Measurements from ENCODE around the gene SAMHD1.

DNA sequence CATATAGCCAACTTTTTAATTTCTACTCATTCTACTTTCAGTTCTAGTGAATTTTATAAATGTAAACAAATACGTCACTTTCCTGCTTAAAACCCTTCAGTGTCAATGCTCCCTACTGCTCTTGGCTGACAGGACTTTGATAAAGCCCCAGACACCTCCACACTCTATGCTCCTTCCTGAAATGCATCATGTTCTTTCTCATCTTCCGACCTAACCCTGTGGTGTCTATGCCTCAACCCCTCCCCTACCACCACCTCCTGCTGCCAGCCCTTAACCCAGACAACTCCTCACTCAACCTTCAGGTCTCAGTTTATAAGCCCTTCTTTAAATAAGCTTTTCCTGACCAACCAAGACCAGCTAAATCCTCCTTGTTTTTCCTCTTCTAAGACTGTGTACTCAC is 56.5 kb downstream of the SAMHD1 start:
- TF ChIP-seq GATA2 (IDR thresholded peaks at IDR 0.05; ENCODE audit: low read depth, low read length), result no peak
- no peak for TF ChIP-seq GATA3 (IDR thresholded peaks at IDR 0.05; ENCODE audit: low read depth, low read length)
